ENCODE data around the gene ZNF227.

- TF ChIP-seq, protein P1, sequence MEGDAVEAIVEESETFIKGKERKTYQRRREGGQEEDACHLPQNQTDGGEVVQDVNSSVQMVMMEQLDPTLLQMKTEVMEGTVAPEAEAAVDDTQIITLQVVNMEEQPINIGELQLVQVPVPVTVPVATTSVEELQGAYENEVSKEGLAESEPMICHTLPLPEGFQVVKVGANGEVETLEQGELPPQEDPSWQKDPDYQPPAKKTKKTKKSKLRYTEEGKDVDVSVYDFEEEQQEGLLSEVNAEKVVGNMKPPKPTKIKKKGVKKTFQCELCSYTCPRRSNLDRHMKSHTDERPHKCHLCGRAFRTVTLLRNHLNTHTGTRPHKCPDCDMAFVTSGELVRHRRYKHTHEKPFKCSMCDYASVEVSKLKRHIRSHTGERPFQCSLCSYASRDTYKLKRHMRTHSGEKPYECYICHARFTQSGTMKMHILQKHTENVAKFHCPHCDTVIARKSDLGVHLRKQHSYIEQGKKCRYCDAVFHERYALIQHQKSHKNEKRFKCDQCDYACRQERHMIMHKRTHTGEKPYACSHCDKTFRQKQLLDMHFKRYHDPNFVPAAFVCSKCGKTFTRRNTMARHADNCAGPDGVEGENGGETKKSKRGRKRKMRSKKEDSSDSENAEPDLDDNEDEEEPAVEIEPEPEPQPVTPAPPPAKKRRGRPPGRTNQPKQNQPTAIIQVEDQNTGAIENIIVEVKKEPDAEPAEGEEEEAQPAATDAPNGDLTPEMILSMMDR (conservative IDR thresholded peaks at IDR 0.05; ENCODE audit: low read depth, low read length) = no peak
- no peak for TF ChIP-seq EZH2 (IDR thresholded peaks at IDR 0.05; ENCODE audit: borderline replicate concordance, low read depth, low read length, poor library complexity, severe bottlenecking)
Measured at GRCh38 chr19:44236384-44236783, 24.1 kb downstream of the ZNF227 start.
